Fibroblast of peridontal ligament (primary cell): Measurements from ENCODE around the gene RNFT2.
A peak's percentile ranks its signal among the peaks of the same experiment; 100 is the strongest.

Experiments
- DNase-seq: peaks from one replicate; pipeline ENCODE4 v3.0.0-alpha.2; 2010; ENCODE audit errors: extremely low read depth

The RNFT2 gene

DNA sequence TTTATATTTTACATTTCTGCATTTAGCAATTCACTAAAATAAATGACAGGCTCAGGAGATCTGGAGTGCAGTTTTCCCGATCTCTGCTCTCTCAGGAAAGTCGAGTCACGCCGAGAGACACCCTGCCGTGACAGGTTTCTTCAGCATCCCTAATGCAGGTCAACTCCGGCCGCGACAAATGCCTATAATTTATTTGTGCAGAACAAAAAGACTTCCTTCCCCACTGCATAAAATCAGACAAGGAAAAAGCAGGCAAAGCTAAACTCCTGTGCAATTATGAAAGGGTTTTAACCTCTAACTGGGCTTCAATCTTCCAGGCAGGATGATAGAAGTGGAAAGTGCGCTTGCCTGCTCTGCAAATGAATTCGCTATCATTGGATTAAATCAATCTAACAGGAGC is 28.3 kb upstream of the RNFT2 start:
- DNase-seq = no peak

GRCh38 chr12:116710370-116711150 is 27.6 kb upstream of the RNFT2 start:
- no peak for DNase-seq

GRCh38 chr12:116712458-116713303 is 25.4 kb upstream of the RNFT2 start:
- DNase-seq = no peak

DNA sequence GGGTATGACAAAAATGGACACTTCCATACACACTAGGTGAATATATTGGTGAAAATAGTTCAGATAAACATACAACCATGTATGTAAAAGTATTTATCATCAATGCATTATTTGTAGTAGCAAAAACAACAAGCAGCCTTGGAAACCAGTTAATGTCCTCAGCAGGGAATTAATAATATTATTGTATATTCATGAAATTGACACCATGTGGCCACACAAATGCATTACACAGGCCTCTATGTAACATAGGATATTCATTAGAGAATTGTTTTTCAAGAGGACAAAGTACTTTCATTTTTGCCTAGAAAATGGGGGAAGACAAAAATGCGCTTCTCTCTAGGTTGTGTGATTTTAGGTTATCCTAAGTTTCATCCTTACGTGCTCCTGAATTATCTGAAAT is 24.6 kb upstream of the RNFT2 start:
- DNase-seq = no peak

DNA sequence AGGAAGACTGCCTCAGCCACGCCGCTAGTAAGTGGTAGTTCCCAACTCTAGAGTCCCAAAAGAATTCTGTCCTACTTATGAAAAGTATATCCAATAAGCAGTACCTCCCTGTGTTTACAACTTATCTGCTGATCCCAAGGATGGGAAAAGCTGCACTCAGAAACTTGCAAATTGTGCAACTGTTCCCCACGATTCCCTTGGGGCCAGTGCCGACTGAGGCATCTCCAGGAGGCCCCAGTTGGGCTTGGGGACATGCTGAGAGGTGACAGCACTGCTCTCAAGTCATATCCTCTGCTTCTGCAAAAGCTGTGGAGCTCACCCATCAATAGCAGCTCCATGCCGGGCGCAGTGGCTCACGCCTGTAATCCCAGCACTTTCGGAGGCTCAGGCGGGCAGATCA is 23.9 kb upstream of the RNFT2 start:
- no peak for DNase-seq

- DNase-seq = no peak
Observed at GRCh38 chr12:116717466-116718437, 20.4 kb upstream of the RNFT2 start.

GRCh38 chr12:116718655-116719454 is 19.3 kb upstream of the RNFT2 start:
- DNase-seq = peak; percentile 45

DNA sequence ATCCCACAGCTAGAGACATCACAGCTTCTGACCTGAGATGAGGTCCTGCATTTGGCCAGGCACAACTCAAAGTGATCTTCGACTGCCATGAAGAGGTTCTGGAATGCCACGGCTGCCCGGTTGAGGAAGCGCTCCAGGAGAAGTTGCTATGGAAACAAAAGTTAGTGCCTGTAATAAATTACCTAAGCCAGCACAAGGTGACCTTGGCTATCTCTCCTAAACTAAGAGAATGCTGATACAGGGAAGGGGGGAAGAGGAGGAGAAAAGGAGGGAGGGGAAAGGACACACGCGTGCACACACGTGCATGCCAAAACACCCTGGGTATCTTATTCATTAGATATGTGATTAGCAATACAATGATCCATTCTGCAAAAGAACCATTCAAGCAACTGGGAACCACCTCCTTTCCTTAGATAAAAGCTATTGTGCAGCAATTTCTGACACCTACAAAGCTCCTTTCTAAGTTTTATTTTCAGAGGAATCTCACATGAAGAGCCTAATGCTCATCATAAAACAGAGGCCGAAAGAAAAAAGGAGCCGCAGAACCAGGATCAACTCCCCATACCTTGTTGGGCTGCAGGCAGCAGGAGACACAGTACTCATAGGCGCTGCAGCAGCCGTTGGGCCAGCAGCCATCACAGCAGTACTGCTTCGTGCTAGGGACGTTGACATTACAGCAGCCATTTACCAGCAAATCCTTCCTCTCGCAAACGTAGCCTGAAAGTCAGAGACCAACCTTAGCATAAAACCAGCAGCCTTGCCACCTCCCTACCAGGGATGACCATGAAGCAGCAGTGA is 18.2 kb upstream of the RNFT2 start:
- DNase-seq = no peak

- no peak for DNase-seq
Observed at GRCh38 chr12:116722245-116722644, 15.9 kb upstream of the RNFT2 start.

DNA sequence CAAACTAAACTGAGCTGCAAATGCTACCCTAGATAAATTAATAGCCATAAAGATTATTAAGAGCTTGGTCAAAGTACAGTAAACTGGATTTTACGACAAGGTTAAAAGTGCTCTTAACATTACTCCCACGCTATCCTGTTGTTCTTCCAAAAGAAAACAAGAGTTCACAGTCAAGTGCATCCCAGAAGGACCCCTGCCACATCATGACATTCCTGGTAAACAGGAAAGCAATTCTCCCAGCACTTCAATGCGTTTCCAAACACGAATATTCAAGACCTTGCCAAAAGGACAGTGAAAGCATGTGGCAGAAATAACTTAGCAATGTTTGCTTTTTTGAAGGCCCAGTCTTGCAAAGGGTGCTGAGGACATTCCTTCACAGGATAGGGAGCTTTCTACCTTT is 11.4 kb upstream of the RNFT2 start:
- DNase-seq = no peak

DNA sequence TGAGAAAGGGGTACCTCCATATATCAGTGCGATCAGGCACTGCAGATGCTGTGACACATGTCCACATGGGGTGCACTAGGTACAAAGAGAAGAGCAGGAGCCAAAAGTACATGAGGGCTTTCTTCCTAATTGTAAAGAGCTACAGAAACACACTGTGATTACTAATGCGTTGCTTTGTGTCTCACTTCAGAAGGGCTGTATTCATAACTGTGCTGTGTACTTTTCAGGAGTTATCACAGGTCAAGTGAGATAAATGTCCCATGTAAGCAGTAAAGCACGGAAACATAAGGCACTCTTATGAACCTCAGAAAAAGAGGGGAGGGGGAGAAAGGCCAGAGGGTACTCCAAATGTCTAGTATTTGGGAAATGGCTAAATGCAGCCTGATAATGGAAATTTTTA is 10.9 kb upstream of the RNFT2 start:
- no peak for DNase-seq

- no peak for DNase-seq
Observed at GRCh38 chr12:116727891-116728290, 10.2 kb upstream of the RNFT2 start.

DNA sequence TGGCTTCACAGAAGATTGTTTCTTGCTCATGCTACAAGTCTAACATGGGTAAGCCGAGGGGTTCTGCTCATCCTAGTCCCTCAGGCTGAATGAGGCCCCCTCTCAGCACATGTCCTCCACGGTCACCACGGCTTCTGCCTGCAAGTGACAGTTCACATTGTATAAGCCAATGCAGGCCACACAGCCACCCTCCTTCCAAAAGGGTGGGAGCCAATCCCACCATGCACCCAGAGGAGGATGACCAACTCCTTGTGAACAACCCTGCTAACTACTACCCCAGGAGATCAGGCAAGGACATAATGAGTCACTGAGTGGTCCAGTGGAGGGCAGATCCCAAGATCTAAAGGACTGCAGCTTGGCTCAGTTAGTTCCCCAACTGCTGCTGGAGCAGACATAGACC is 6.3 kb upstream of the RNFT2 start:
- DNase-seq = no peak

DNA sequence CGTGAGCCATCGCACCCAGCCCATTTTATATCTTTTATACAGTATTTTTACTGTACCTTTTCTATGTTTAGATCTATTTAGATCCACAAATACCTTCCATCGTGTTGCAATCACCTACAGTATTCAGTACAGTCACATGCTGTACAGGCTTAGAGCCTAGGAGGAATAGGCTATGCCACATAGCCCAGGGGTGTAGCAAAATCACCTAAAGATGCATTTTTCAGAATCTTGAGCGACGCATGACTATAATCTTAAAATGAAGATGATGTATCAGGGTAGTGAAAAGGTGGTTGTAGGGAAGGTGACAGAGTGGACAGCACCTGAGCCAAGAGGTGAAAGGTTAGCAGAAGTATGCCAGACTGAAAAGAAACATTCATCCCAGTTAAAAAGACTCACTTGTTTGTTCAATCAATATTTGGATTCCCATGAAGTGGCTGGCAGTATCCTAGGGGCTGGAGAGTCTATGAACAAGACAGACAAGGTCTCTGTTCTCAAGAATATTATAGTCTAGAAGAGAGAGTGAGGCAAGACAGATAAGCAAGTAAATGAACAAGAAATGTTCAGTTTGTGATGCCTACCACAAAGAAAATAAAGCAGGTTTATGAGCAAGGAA is 3.9 kb upstream of the RNFT2 start:
- no peak for DNase-seq

DNA sequence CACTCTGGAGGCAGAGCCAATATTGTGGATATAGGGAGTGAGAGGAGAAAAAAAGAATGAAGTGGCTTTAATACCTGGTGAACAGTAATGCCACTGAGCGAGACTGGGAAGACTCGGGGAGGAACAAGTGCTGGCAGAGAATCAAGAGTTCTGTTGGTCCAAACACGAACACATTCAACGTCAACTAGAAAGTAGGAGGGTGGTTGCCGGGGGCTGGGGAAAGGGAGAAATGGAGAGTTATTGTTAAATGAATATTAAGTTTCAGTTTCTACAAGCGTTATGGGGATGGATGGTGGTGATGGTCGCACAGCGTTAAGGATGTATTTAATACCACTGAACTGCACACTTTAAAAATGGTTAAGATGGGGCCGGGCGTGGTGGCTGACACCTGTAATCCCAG is 3.0 kb upstream of the RNFT2 start:
- DNase-seq = no peak

- DNase-seq = no peak
Observed at GRCh38 chr12:116735951-116736599, 2.0 kb upstream of the RNFT2 start.

GRCh38 chr12:116736962-116737773 is 947 bp upstream of the RNFT2 start:
- no peak for DNase-seq

GRCh38 chr12:116739381-116739887 is 1.3 kb downstream of the RNFT2 start:
- no peak for DNase-seq
